ENCODE measurements around the gene VSTM4. TPM values are rescaled to one million over a fixed set of nuclear protein-coding genes. Genes with fewer than 3 reads are reported as not detected.

Gene VSTM4
- total RNA-seq, 1 experiment from 2014 or later = 1.7 TPM

GRCh38 chr10:49123981-49124950, 8.9 kb upstream of the VSTM4 start:
- in situ Hi-C loops (cut with HindIII; ENCODE audit: low pct_unique_long_range_greater_than_20kb, low sequenced_read_pairs) = no loop called here
- DNase-seq (ENCODE audit: low read depth) = peak; percentile 60

- in situ Hi-C loops (cut with HindIII; ENCODE audit: low pct_unique_long_range_greater_than_20kb, low sequenced_read_pairs) = no loop called here
- no peak for DNase-seq (ENCODE audit: low read depth)
Measured at GRCh38 chr10:49120911-49121310, 5.6 kb upstream of the VSTM4 start.

- in situ Hi-C loops (cut with HindIII; ENCODE audit: low pct_unique_long_range_greater_than_20kb, low sequenced_read_pairs) = no loop called here
- peak; percentile 53 for DNase-seq (ENCODE audit: low read depth)
Measured at GRCh38 chr10:49119746-49120145, 4.4 kb upstream of the VSTM4 start.

- no peak for DNase-seq (ENCODE audit: low read depth)
- in situ Hi-C loops (cut with HindIII; ENCODE audit: low pct_unique_long_range_greater_than_20kb, low sequenced_read_pairs) = no loop called here
Measured at GRCh38 chr10:49118430-49119074, 3.2 kb upstream of the VSTM4 start.

- DNase-seq (ENCODE audit: low read depth) = no peak
- in situ Hi-C loops (cut with HindIII; ENCODE audit: low pct_unique_long_range_greater_than_20kb, low sequenced_read_pairs) = no loop called here
Measured at GRCh38 chr10:49117376-49118070, 2.2 kb upstream of the VSTM4 start.

- in situ Hi-C loops (cut with HindIII; ENCODE audit: low pct_unique_long_range_greater_than_20kb, low sequenced_read_pairs) = no loop called here
- no peak for DNase-seq (ENCODE audit: low read depth)
Measured at GRCh38 chr10:49116509-49117375, 1.4 kb upstream of the VSTM4 start.

- in situ Hi-C loops (cut with HindIII; ENCODE audit: low pct_unique_long_range_greater_than_20kb, low sequenced_read_pairs) = no loop called here
- DNase-seq (ENCODE audit: low read depth) = no peak
Measured at GRCh38 chr10:49115796-49116508, 630 bp upstream of the VSTM4 start.

- in situ Hi-C loops (cut with HindIII; ENCODE audit: low pct_unique_long_range_greater_than_20kb, low sequenced_read_pairs) = no loop called here
- no peak for DNase-seq (ENCODE audit: low read depth)
Measured at GRCh38 chr10:49114718-49115014, 656 bp downstream of the VSTM4 start.

GRCh38 chr10:49113741-49114141, 1.6 kb downstream of the VSTM4 start:
- DNase-seq (ENCODE audit: low read depth) = no peak

GRCh38 chr10:49112851-49113250, 2.5 kb downstream of the VSTM4 start:
- in situ Hi-C loops (cut with HindIII; ENCODE audit: low pct_unique_long_range_greater_than_20kb, low sequenced_read_pairs) = no loop called here
- no peak for DNase-seq (ENCODE audit: low read depth)

More at GRCh38 chr10:49113741-49114141, 1.6 kb downstream of the VSTM4 start:
- in situ Hi-C loops (cut with HindIII; ENCODE audit: low pct_unique_long_range_greater_than_20kb, low sequenced_read_pairs) = no loop called here

GRCh38 chr10:49112098-49112497, 3.2 kb downstream of the VSTM4 start:
- in situ Hi-C loops (cut with HindIII; ENCODE audit: low pct_unique_long_range_greater_than_20kb, low sequenced_read_pairs) = no loop called here
- DNase-seq (ENCODE audit: low read depth) = no peak

GRCh38 chr10:49111320-49111698, 4.0 kb downstream of the VSTM4 start:
- no peak for DNase-seq (ENCODE audit: low read depth)
- in situ Hi-C loops (cut with HindIII; ENCODE audit: low pct_unique_long_range_greater_than_20kb, low sequenced_read_pairs) = no loop called here

GRCh38 chr10:49110684-49111319, 4.5 kb downstream of the VSTM4 start:
- in situ Hi-C loops (cut with HindIII; ENCODE audit: low pct_unique_long_range_greater_than_20kb, low sequenced_read_pairs) = no loop called here
- no peak for DNase-seq (ENCODE audit: low read depth)

GRCh38 chr10:49109669-49110340, 5.5 kb downstream of the VSTM4 start:
- no peak for DNase-seq (ENCODE audit: low read depth)
- in situ Hi-C loops (cut with HindIII; ENCODE audit: low pct_unique_long_range_greater_than_20kb, low sequenced_read_pairs) = no loop called here

- DNase-seq (ENCODE audit: low read depth) = no peak
- in situ Hi-C loops (cut with HindIII; ENCODE audit: low pct_unique_long_range_greater_than_20kb, low sequenced_read_pairs) = no loop called here
Measured at GRCh38 chr10:49108656-49109055, 6.7 kb downstream of the VSTM4 start.

- in situ Hi-C loops (cut with HindIII; ENCODE audit: low pct_unique_long_range_greater_than_20kb, low sequenced_read_pairs) = no loop called here
- DNase-seq (ENCODE audit: low read depth) = no peak
Measured at GRCh38 chr10:49107887-49108267, 7.4 kb downstream of the VSTM4 start.
